HepG2 (cell line): ENCODE results near the gene MRPS11. TPM values are rescaled to one million over a fixed set of nuclear protein-coding genes. Genes with fewer than 3 reads are reported as not detected.

Experiments
- ATAD3A ChIP-seq: sonication (generic); formaldehyde crosslinking; IDR thresholded peaks from 2 replicates; pipeline ENCODE4 v1.4.0; 2020; ENCODE audit warnings: missing genetic modification reagents
- CENPBD1 ChIP-seq: sonication (generic); formaldehyde crosslinking; IDR thresholded peaks from 2 replicates; pipeline ENCODE4 v1.8.0; 2022; ENCODE audit warnings: missing genetic modification reagents, low read depth, mild to moderate bottlenecking, borderline replicate concordance
- DMTF1 ChIP-seq: sonication (generic); formaldehyde crosslinking; IDR thresholded peaks from 2 replicates; pipeline ENCODE4 v1.4.0; 2020; ENCODE audit warnings: mild to moderate bottlenecking, missing genetic modification reagents
- EEA1 ChIP-seq: sonication (generic); formaldehyde crosslinking; IDR thresholded peaks from 2 replicates; pipeline ENCODE4 v1.5.1; 2020; ENCODE audit warnings: mild to moderate bottlenecking, missing genetic modification reagents, borderline replicate concordance
- ETV6 ChIP-seq: sonication (generic); formaldehyde crosslinking; conservative IDR thresholded peaks from 2 replicates; pipeline ENCODE4 v1.4.0; 2020; ENCODE audit warnings: missing genetic modification reagents
- IRF2 ChIP-seq: IDR thresholded peaks from 2 replicates; pipeline ENCODE4 v1.6.1; 2018; ENCODE audit warnings: missing genetic modification reagents, missing compliant biosample characterization
- NFAT5 ChIP-seq: sonication (generic); formaldehyde crosslinking; IDR thresholded peaks from 2 replicates; pipeline ENCODE4 v1.4.0; 2020; ENCODE audit warnings: missing genetic modification reagents
- NR2C2 ChIP-seq: sonication (generic); formaldehyde crosslinking; IDR thresholded peaks from 2 replicates; pipeline ENCODE4 v1.4.0; 2020; ENCODE audit warnings: missing genetic modification reagents, mild to moderate bottlenecking, moderate library complexity, borderline replicate concordance
- RBAK ChIP-seq: sonication (generic); formaldehyde crosslinking; IDR thresholded peaks from 2 replicates; pipeline ENCODE4 v1.5.1; 2020; ENCODE audit warnings: mild to moderate bottlenecking, missing genetic modification reagents
- TRIM22 ChIP-seq: fragments of 450-650 bp; IDR thresholded peaks from 2 replicates; pipeline ENCODE4 v1.6.1; 2017
- USF2 ChIP-seq, 2 experiments: sonication (generic) in 1 of 2; formaldehyde crosslinking in 1 of 2; IDR thresholded peaks; 2 replicates each; pipeline versions ENCODE4 v1.5.1 to v1.6.1; 2011 to 2020; ENCODE audit warnings: borderline replicate concordance in 1 of 2, low read depth in 1 of 2, low read length in 1 of 2, mild to moderate bottlenecking in 1 of 2, missing genetic modification reagents in 1 of 2, moderate library complexity in 1 of 2
- ZBTB21 ChIP-seq: sonication (generic); formaldehyde crosslinking; IDR thresholded peaks from 2 replicates; pipeline ENCODE4 v1.4.0; 2020; ENCODE audit warnings: missing genetic modification reagents
- ZBTB49 ChIP-seq: sonication (generic); formaldehyde crosslinking; IDR thresholded peaks from 2 replicates; pipeline ENCODE4 v1.4.0; 2020; ENCODE audit warnings: missing genetic modification reagents, borderline replicate concordance
- ZNF44 ChIP-seq: sonication (generic); formaldehyde crosslinking; IDR thresholded peaks from 2 replicates; pipeline ENCODE4 v1.5.1; 2020; ENCODE audit warnings: mild to moderate bottlenecking, missing genetic modification reagents
- polyA plus RNA-seq, 8 experiments: library from polyadenylated mRNA; depleted of rRNA in 3 of 8; stranded (reverse) in 7 of 8; unstranded in 1 of 8; fragments of >200 nt; fragmentation: Illumina TruSeq in 4 of 8; extraction: Trizol in 4 of 8; gene quantifications; 2 replicates each; pipeline versions ENCODE4 v1.2.1 to v1.2.3, GENCODE V29; 2011 to 2016; ENCODE audit warnings: low read depth in 4 of 8, missing spikeins in 1 of 8, mixed read lengths in 1 of 8; ENCODE audit not compliant: insufficient read depth in 1 of 8
- total RNA-seq, 5 experiments: library from RNA; depleted of rRNA; stranded (reverse); fragments of >200 nt; fragmentation: Illumina TruSeq; extraction: Trizol; gene quantifications; 2 replicates each; pipeline ENCODE4 v1.2.3, GENCODE V29; 2016; ENCODE audit warnings: low read depth in 1 of 5

The MRPS11 gene
- total and polyA plus RNA-seq, 2 of the 13 experiments (the other 11 are each of a cell fraction or from before 2014, with no cell fraction given), result 50.1 to 72.7 TPM

GRCh38 chr15:88465633-88466224 is 1.8 kb upstream of the MRPS11 start (continued):
- no peak for TF ChIP-seq NFAT5
- no peak for TF ChIP-seq DMTF1 (CRISPR knock-in tag)
- TF ChIP-seq IRF2, result 0 out of 2 replicates have a peak, but pooled peaks have one; percentile 40
- no peak for TF ChIP-seq CENPBD1 (CRISPR knock-in tag)
- TF ChIP-seq RBAK (CRISPR knock-in tag), result no peak
- TF ChIP-seq EEA1 (CRISPR knock-in tag), result no peak
- TF ChIP-seq ETV6, result no peak
- TF ChIP-seq USF2 (IDR thresholded peaks at IDR 0.05; ENCODE audit: low read depth, low read length), result no peak
- no peak for TF ChIP-seq USF2 (CRISPR knock-in tag; IDR thresholded peaks at IDR 0.05; ENCODE audit: borderline replicate concordance)
- TF ChIP-seq ZBTB49 (CRISPR knock-in tag), result no peak
- TF ChIP-seq ZNF44, result no peak
- no peak for TF ChIP-seq TRIM22
- peak; percentile 83 for TF ChIP-seq NR2C2 (CRISPR knock-in tag)
- no peak for TF ChIP-seq ATAD3A
- TF ChIP-seq ZBTB21 (CRISPR knock-in tag), result no peak
